Liver (tissue), 9 donors: ENCODE data around the gene FBXO47. TPM values are rescaled to one million over a fixed set of nuclear protein-coding genes. Genes with fewer than 3 reads are reported as not detected.

Source experiments
- DNase-seq: peaks from one replicate; pipeline ENCODE4 v3.0.0-alpha.2; 2017; ENCODE audit warnings: low spot score
- H3K27ac ChIP-seq, 2 donors: one replicate each; pipeline ENCODE4 v1.7.0; 2013; ENCODE audit warnings: inconsistent platforms in 2 of 2, low read length in 2 of 2, control low read depth in 1 of 2, low read depth in 1 of 2, mild to moderate bottlenecking in 1 of 2
- H3K27me3 ChIP-seq, 4 donors: one replicate each; pipeline versions ENCODE4 v1.6.1 to v1.7.0; 2013; ENCODE audit warnings: low read length in 3 of 4, inconsistent platforms in 1 of 4, mild to moderate bottlenecking in 1 of 4, moderate library complexity in 1 of 4; ENCODE audit not compliant: control insufficient read depth in 4 of 4, insufficient read depth in 4 of 4
- H3K36me3 ChIP-seq, 4 donors: one replicate each; pipeline versions ENCODE4 v1.6.1 to v1.7.0; 2013; ENCODE audit warnings: low read length in 3 of 4, mild to moderate bottlenecking in 3 of 4, low read depth in 1 of 4, moderate library complexity in 1 of 4; ENCODE audit not compliant: control insufficient read depth in 4 of 4, insufficient read depth in 3 of 4
- H3K4me1 ChIP-seq, 4 donors: one replicate each; pipeline versions ENCODE4 v1.6.1 to v1.7.0; 2013; ENCODE audit warnings: low read length in 3 of 4, mild to moderate bottlenecking in 3 of 4, moderate library complexity in 1 of 4; ENCODE audit not compliant: control insufficient read depth in 4 of 4, insufficient read depth in 4 of 4
- H3K4me3 ChIP-seq, 3 donors: one replicate each; pipeline versions ENCODE4 v1.6.1 to v1.7.0; 2013; ENCODE audit warnings: low read length in 3 of 3, control low read depth in 1 of 3, low read depth in 1 of 3, mild to moderate bottlenecking in 1 of 3
- H3K9ac ChIP-seq, 2 donors: one replicate each; pipeline ENCODE4 v1.7.0; 2013; ENCODE audit warnings: low read length in 2 of 2, mild to moderate bottlenecking in 2 of 2, moderate library complexity in 2 of 2, control low read depth in 1 of 2, low read depth in 1 of 2
- H3K9me3 ChIP-seq, 4 donors: one replicate each; pipeline versions ENCODE4 v1.6.1 to v1.7.0; 2013; ENCODE audit warnings: low read length in 3 of 4; ENCODE audit not compliant: control insufficient read depth in 4 of 4
- ATF3 ChIP-seq: IDR thresholded peaks from 2 replicates; pipeline ENCODE4 v1.6.1; 2016; ENCODE audit warnings: antibody characterized with exemption
- CTCF ChIP-seq: fragments of 150-350 bp; IDR thresholded peaks from 2 replicates; pipeline ENCODE4 v1.5.1; 2017; ENCODE audit warnings: improper control_type of control experiment, low read depth, low read length; ENCODE audit not compliant: missing input control
- EGR1 ChIP-seq, 2 donors: IDR thresholded peaks; 2 replicates each; pipeline ENCODE4 v1.6.1; 2016 to 2018; ENCODE audit warnings: antibody characterized with exemption in 2 of 2, low read depth in 2 of 2
- FOXA1 ChIP-seq: IDR thresholded peaks from 2 replicates; pipeline ENCODE4 v1.6.1; 2016; ENCODE audit warnings: antibody characterized with exemption
- GABPA ChIP-seq, 2 donors: IDR thresholded peaks in 1 of 2; conservative IDR thresholded peaks in 1 of 2; 2 replicates each; pipeline ENCODE4 v1.6.1; 2016; ENCODE audit warnings: antibody characterized with exemption in 2 of 2, mild to moderate bottlenecking in 1 of 2, moderate library complexity in 1 of 2
- HNF4A ChIP-seq, 2 donors: conservative IDR thresholded peaks; 2 replicates each; pipeline ENCODE4 v1.6.1; 2016; ENCODE audit warnings: antibody characterized with exemption in 2 of 2, mild to moderate bottlenecking in 2 of 2
- HNF4G ChIP-seq: IDR thresholded peaks from 2 replicates; pipeline ENCODE4 v1.6.1; 2016; ENCODE audit warnings: antibody characterized with exemption
- JUND ChIP-seq, 2 donors: IDR thresholded peaks; 2 replicates each; pipeline ENCODE4 v1.6.1; 2016; ENCODE audit warnings: antibody characterized with exemption in 2 of 2
- MAX ChIP-seq: IDR thresholded peaks from 2 replicates; pipeline ENCODE4 v1.6.1; 2016; ENCODE audit warnings: antibody characterized with exemption
- NR2F2 ChIP-seq: IDR thresholded peaks from 2 replicates; pipeline ENCODE4 v1.6.1; 2016; ENCODE audit warnings: antibody characterized with exemption
- RAD21 ChIP-seq, 2 donors: IDR thresholded peaks; 2 replicates each; pipeline ENCODE4 v1.6.1; 2016; ENCODE audit warnings: antibody characterized with exemption in 2 of 2, mild to moderate bottlenecking in 2 of 2
- REST ChIP-seq: IDR thresholded peaks from 2 replicates; pipeline ENCODE4 v1.6.1; 2016; ENCODE audit warnings: antibody characterized with exemption, mild to moderate bottlenecking
- RXRA ChIP-seq, 2 donors: IDR thresholded peaks; 2 replicates each; pipeline ENCODE4 v1.6.1; 2017 to 2018; ENCODE audit warnings: antibody characterized with exemption in 2 of 2, mild to moderate bottlenecking in 1 of 2
- SP1 ChIP-seq: IDR thresholded peaks from 2 replicates; pipeline ENCODE4 v1.6.1; 2018; ENCODE audit warnings: antibody characterized with exemption, mild to moderate bottlenecking
- TAF1 ChIP-seq: conservative IDR thresholded peaks from 2 replicates; pipeline ENCODE4 v1.6.1; 2016; ENCODE audit warnings: antibody characterized with exemption, mild to moderate bottlenecking
- YY1 ChIP-seq: IDR thresholded peaks from 2 replicates; pipeline ENCODE4 v1.6.1; 2016; ENCODE audit warnings: antibody characterized with exemption, mild to moderate bottlenecking
- ZBTB33 ChIP-seq: IDR thresholded peaks from 2 replicates; pipeline ENCODE4 v1.6.1; 2016; ENCODE audit warnings: antibody characterized with exemption
- WGBS: extraction: QIAGEN DNeasy Blood & Tissue Kit; methylation state at CpG from one replicate; pipeline ENCODE4 v1.1.7; 2013; 5-methylcytosine and 5-hydroxymethylcytosine counted together
- polyA plus RNA-seq, 2 donors: library from polyadenylated mRNA; stranded (reverse) in 1 of 2; unstranded in 1 of 2; fragments of 200-250 nt in 1 of 2; fragments of >200 nt in 1 of 2; fragmentation: Nextera tagmentation in 1 of 2; extraction: Ambion mirVana in 1 of 2; gene quantifications; one replicate each; pipeline versions ENCODE4 v1.2.1 to v1.2.3, GENCODE V29; 2013 to 2015
- total RNA-seq, 2 donors: library from RNA; depleted of rRNA; stranded (reverse); fragments of >200 nt; gene quantifications; one replicate each; pipeline ENCODE4 v1.2.3, GENCODE V29; 2014
- donor health status: healthy.
- donor health status: healthy.
- donor health status: healthy.
- donor health status: healthy.
- donor health status: healthy.

Gene FBXO47
- total and polyA plus RNA-seq, 4 donors: not detected

GRCh38 chr17:39011907-39012468 lies 44.8 kb upstream of the FBXO47 start:
- H3K9me3 ChIP-seq: peaks cover 0 to 3% (median under 1%) of the 10 kb centered on the region in 4 donors
- H3K4me1 ChIP-seq: no peaks in the 10 kb centered on the region
- TF ChIP-seq TAF1: no peak
- TF ChIP-seq JUND (IDR thresholded peaks at IDR 0.05): no peak
- TF ChIP-seq MAX: no peak
- no peak for TF ChIP-seq FOXA1
- no peak for TF ChIP-seq REST
- TF ChIP-seq GABPA (IDR thresholded peaks at IDR 0.05 in 1 of 2, conservative IDR thresholded peaks at IDR 0.05 in 1 of 2): no peak
- no peak for TF ChIP-seq HNF4A (conservative IDR thresholded peaks at IDR 0.05)
- no peak for TF ChIP-seq RAD21 (IDR thresholded peaks at IDR 0.05)
- no peak for TF ChIP-seq YY1
- TF ChIP-seq SP1: no peak
- no peak for TF ChIP-seq EGR1 (IDR thresholded peaks at IDR 0.05; ENCODE audit: low read depth in 2 of 2)
- no peak for TF ChIP-seq HNF4G
- TF ChIP-seq RXRA (IDR thresholded peaks at IDR 0.05): no peak
- TF ChIP-seq CTCF: no peak
- no peak for TF ChIP-seq ZBTB33
- DNase-seq: no peak
- H3K36me3 ChIP-seq: no peaks in the 10 kb centered on the region
- H3K4me3 ChIP-seq: no peak overlapping the region
- H3K27ac ChIP-seq: no peak overlapping the region
- H3K9ac ChIP-seq: no peak overlapping the region
- 56% methylated on average over 14 of the region's 14 CpGs for WGBS
- H3K27me3 ChIP-seq: no peaks in the 10 kb centered on the region

GRCh38 chr17:39009581-39010001 lies 42.4 kb upstream of the FBXO47 start:
- Histone ChIP-seq H3K36me3 (no peaks in the 10 kb centered on the region), H3K4me3 (no peak overlapping the region), H3K4me1 (no peaks in the 10 kb centered on the region), H3K9ac (no peak overlapping the region), H3K27me3 (no peaks in the 10 kb centered on the region), H3K9me3 (peaks cover 0 to 3% (median under 1%) of the 10 kb centered on the region in 4 donors), H3K27ac (no peak overlapping the region)
- no peak for DNase-seq
- 77% methylated on average over 3 of the region's 3 CpGs for WGBS
- TF ChIP-seq YY1: no peak
- no peak for TF ChIP-seq ATF3
- no peak for TF ChIP-seq TAF1
- no peak for TF ChIP-seq CTCF
- TF ChIP-seq REST: no peak
- no peak for TF ChIP-seq FOXA1
- no peak for TF ChIP-seq EGR1 (IDR thresholded peaks at IDR 0.05; ENCODE audit: low read depth in 2 of 2)
- no peak for TF ChIP-seq JUND (IDR thresholded peaks at IDR 0.05)
- no peak for TF ChIP-seq HNF4A (conservative IDR thresholded peaks at IDR 0.05)
- TF ChIP-seq GABPA (IDR thresholded peaks at IDR 0.05 in 1 of 2, conservative IDR thresholded peaks at IDR 0.05 in 1 of 2): no peak
- no peak for TF ChIP-seq MAX
- no peak for TF ChIP-seq NR2F2
